Gastroesophageal sphincter (tissue), 3 donors: Measurements from ENCODE around the gene GALT.

Source experiments
- EP300 ChIP-seq: sonication (generic); formaldehyde crosslinking; IDR thresholded peaks from one replicate; pipeline ENCODE4 v1.6.1; 2017; ENCODE audit warnings: antibody characterized with exemption, mild to moderate bottlenecking
- POLR2A ChIP-seq, 2 donors: fragments of 450-650 bp; IDR thresholded peaks; one replicate each; pipeline ENCODE4 v1.6.1; 2017; ENCODE audit warnings: antibody characterized with exemption in 2 of 2, mild to moderate bottlenecking in 2 of 2, moderate library complexity in 1 of 2
- TF ChIP-seq, protein P1 (sequence below), 4 experiments: fragments of 200-600 bp in 2 of 4; fragments of 450-650 bp in 2 of 4; sonication (generic) in 1 of 4; IDR thresholded peaks; one replicate each; pipeline ENCODE4 v1.5.1; 2017 to 2019; ENCODE audit warnings: antibody characterized with exemption in 4 of 4, mild to moderate bottlenecking in 2 of 4, moderate library complexity in 2 of 4

DNA sequence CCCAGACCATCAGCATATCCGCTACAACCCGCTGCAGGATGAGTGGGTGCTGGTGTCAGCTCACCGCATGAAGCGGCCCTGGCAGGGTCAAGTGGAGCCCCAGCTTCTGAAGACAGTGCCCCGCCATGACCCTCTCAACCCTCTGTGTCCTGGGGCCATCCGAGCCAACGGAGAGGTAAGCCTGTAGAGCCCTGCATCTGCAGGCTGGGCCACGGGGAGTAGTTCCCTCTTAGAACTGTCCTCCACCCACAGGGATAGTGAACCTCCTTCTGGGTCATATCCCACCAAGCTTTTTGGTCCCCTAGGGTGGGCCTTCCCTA is 569 bp downstream of the GALT start:
- TF ChIP-seq, protein P1, sequence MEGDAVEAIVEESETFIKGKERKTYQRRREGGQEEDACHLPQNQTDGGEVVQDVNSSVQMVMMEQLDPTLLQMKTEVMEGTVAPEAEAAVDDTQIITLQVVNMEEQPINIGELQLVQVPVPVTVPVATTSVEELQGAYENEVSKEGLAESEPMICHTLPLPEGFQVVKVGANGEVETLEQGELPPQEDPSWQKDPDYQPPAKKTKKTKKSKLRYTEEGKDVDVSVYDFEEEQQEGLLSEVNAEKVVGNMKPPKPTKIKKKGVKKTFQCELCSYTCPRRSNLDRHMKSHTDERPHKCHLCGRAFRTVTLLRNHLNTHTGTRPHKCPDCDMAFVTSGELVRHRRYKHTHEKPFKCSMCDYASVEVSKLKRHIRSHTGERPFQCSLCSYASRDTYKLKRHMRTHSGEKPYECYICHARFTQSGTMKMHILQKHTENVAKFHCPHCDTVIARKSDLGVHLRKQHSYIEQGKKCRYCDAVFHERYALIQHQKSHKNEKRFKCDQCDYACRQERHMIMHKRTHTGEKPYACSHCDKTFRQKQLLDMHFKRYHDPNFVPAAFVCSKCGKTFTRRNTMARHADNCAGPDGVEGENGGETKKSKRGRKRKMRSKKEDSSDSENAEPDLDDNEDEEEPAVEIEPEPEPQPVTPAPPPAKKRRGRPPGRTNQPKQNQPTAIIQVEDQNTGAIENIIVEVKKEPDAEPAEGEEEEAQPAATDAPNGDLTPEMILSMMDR (IDR thresholded peaks at IDR 0.05) = no peak
- TF ChIP-seq POLR2A (IDR thresholded peaks at IDR 0.05) = no peak
- no peak for TF ChIP-seq EP300
